ENCODE measurements around the gene ADH1A. TPM values are rescaled to one million over a fixed set of nuclear protein-coding genes. Genes with fewer than 3 reads are reported as not detected.
"Not testable (repeated sequence)": the region's sequence is repeated elsewhere in the genome, so short reads cannot be mapped to it uniquely, and the experiment has no call there.

The ADH1A gene
- total RNA-seq, 1 donor from 2014 or later, result not detected

DNA sequence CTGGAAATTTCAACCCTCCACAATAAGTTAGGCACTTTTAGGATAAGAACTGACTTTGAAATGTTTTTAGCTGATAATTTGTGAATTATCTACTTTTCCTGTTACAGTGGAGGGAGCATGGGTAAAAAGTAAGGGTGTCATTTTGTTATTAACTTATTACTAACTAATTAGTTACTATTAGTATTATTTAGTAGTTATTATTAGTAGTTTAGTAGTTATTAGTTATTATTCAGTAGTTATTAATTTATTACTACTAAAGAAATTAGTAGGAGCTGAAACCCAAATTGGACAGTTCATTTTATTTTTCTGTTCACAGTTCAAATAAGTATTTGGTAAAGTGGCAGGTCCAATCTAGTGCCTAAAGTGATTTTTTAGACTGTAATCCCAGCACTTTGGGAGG, 5.4 kb downstream of the ADH1A start:
- FAIRE-seq, result no peak

DNA sequence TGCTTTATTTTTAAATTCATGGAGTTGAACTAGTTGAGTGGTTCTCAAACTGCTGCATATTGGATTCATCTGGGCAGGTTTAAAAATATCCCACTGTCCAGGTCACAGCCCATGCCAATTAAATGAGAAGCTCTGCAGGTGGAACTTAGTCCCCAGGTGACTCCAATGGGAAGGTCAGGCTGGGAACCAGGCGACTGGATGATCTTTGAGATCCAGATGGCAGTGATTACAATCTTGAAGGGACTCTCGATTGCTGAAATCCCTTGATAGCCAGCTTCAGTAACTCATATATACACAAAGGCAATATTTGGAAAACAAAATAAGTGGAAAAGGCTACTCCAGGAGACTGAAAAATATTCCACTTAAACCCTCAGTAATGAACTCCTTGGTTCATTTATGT, 8.1 kb downstream of the ADH1A start:
- no peak for FAIRE-seq

More for the DNA sequence above, 5.4 kb downstream of the ADH1A start:
- DNase-seq (ENCODE audit: low spot score in 2 of 2), result no peak

DNA sequence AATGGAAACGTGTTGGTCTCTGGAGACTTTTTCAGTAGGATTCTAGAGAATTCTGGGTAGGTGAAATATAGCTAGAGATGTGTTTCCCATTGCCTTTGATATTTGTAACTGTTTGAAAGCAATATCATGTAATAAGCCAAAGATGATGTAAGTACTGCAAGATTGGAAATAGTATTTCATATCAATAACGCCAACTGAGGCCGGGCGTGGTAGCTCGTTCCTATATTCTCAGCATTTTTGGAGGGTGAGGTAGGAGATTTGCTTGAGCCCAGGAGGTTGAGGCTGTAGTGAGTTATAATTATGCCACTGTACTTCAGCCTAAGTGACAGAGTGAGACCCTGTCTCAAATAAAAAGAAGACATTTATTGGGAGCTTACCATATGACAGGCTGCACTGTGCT, 9.5 kb downstream of the ADH1A start:
- FAIRE-seq (no peak), DNase-seq (ENCODE audit: low spot score in 2 of 2) (no peak)

More for the DNA sequence above, 8.1 kb downstream of the ADH1A start:
- no peak for DNase-seq (ENCODE audit: low spot score in 2 of 2)

DNA sequence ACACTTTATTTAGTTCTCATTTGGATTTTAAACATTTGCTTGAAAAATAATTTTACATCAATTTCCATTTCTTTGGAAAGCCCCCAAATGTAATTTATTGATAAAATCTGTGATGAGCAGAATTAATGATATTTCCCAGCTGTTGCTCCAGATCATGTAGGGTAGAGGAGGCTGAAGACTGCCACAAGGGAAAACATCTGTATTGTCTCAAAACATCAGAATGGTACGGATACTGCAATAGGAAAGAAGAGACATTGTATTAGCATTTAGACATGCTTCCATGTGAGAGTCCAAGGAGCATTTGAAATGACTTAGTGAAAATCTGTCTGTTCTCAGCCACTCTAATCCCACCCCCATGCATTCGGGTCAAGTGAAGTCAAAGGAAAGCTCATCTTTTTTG, 14.4 kb downstream of the ADH1A start:
- DNase-seq (ENCODE audit: low spot score in 2 of 2) (no peak), FAIRE-seq (no peak)

DNA sequence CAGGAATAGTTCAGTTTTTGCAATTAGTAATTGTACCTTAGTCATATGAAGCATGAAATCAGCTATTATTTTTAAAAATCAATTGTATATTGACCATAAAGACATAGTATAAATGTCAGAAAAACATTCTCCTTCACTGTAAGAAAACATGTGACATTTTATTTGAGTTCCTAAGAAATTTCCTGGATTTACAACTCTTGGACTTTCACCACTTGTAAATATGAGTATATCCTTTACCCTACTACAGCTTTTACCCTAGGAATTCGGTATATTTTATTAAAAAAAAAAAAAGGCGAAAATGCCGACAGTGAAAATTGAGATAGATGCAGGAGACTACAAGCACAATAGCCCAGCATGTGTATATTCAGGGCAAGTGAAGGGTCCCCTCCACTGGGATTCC, 14.9 kb downstream of the ADH1A start:
- no peak for DNase-seq (ENCODE audit: low spot score in 2 of 2)
- no peak for FAIRE-seq

DNA sequence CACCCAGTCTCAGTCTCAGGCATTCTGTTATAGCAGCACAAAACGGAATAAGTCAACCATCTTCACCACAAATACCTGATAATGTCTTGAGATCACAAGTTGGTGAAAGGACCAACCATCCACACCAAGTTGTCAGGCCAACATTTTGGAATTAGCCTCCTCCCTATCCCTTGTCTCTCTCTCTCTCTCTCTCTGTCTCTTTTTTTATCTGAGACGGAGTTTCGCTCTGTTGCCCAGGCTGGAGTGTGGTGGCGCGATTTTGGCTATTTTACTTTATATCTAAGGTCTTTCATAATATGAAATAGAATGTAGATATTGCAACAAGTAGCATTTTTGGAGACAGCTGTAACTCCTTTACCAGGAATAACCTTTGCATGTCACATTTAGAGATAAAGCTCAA, 15.7 kb downstream of the ADH1A start:
- DNase-seq (ENCODE audit: low spot score in 2 of 2) (no peak), FAIRE-seq (no peak)

DNA sequence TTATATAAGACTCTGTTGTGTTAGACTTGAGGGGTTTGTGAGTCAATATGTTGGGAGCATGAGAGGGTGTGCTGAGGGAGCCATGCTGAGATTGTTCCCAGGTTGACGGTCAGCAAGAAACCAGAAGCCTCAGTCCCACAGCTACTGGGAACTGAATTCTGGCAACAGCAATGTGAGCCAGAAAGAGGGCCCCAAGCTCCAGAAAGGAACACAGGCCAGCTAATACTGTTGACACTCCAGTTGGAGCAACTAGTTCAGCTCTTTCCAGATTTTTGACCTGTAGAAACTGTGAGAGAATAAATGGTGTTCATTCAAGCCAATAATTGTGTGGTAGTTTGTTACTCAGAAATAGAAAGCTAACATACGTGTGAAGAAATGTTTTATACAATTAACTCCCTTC, 17.1 kb downstream of the ADH1A start:
- FAIRE-seq (no peak), DNase-seq (ENCODE audit: low spot score in 2 of 2) (no peak)

DNA sequence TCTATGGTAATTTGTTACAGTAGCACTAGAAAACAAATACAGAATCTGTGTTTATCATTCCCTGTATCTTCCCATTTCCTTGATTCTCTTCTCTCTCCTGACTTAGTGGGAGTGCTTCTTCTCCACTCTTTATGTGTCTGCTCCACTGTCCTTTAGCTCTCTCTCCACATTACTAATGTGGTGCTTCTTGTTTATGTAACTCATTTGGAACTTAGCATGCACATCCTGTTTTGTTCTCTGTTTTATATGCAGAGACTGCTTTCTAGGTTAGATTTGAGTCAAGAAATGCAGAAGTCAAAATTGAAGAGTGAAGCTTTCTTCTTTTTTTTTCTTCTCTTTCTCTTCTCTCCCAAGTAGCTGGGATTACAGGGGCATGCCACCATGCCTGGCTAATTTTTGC, 25.9 kb downstream of the ADH1A start:
- no peak for DNase-seq (ENCODE audit: low spot score in 2 of 2)
- FAIRE-seq, result no peak

DNA sequence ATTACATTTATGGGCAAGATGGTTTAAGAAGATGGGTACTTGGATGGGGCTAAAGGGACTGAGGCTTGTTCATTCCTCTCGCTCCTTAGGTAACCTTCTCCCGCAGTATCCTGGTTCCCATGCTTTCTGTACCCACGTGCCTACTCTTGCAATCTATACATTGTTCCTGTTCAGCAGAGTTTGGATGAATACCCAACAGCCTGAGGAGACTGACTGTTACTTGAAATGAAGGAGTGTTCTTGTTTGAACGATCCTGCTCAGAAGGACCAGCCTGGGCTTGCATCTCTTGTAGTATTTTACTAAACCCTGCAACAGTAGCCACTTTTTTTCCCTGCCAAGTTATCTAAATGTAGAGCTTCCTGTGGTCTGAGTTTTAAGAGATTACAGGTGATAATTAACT, 38.0 kb downstream of the ADH1A start:
- FAIRE-seq (no peak), DNase-seq (ENCODE audit: low spot score in 2 of 2) (no peak)

DNA sequence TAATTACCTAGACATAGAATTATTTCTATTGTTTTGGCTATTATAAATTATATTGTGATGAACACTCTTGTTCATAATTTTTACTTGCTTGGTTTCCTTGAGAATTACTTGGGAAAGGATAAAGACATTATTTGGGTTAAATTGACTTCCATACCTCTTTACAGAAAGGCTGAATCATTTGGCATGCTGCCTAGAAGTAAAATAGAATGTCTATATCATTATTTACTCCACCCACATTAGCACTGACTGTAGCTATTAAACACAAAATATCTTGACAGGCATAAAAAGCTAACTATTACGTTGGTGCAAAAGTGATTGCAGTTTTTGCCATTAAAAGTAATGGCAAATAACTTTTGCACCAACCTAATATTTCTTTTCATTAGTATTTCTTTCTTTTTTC, 42.1 kb downstream of the ADH1A start:
- DNase-seq (ENCODE audit: low spot score in 2 of 2) (no peak), FAIRE-seq (no peak)

DNA sequence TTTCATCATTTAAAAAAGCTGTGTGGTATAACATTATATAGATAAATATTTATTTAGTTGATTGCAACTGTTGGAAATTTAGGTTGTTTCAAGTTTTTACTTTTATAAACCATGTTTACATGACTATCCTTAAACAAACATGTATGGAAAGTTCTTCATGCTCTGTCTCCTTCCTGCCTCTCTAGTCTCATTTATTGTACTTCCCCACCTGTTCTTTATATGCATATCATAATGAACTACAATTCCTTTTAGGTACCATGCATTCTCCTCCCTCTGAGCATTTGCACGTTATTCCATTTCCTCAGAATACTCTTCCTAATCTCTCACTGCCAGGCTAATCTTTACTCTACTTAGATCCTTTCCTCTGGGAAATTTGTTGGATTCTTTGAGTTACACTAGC, 54.8 kb downstream of the ADH1A start:
- FAIRE-seq (no peak), DNase-seq (ENCODE audit: low spot score in 2 of 2) (no peak)

DNA sequence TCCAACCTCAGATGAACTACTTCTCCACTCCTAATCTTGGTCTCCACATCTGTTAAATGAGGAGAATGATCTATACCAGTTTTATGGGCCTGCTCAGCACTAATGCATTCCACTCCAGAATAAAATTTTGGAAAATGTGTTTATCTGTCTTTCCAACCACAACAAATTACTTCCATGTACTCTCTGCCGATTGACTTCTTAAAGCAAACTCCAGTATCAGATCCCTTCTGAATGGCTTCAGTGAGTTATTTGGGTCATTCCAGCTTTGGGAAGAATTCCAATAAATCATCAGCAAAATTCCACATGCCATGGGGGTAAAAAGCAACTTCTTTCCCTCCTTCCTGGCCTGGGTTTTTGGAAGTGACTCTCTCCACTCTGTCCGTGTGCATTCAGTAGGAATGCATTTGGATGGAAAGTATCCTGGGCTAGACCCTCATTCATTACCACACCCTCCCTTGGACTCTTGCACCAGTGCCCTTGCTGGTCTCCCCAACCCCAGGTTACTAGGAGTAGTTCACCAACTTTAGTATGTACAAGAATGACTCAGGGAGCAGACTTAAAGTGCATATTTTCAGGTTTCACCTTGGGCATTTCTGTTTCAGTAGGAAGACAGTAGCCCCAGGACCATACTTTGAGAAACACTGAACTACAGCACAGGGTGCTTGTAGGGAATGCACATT, 56.3 kb downstream of the ADH1A start:
- DNase-seq (ENCODE audit: low spot score in 2 of 2), result no peak
- no peak for FAIRE-seq

DNA sequence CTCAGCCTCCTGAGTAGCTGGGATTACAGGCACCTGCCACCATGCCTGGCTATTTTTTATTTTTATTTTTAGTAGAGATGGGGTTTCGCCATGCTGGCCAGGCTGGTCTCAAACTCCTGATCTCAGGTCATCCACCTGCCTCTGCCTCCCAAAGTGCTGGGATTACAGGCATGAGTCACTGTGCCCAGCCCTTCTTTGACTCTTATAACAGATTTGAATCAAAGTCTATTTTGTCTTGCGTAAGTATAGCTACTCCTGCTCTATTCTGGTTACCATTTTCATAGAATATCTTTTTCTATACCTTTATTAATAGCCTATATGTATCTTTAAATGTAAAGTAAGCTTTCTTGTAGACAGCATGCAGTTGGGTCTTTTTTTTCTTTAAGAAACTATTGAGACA, 57.4 kb downstream of the ADH1A start:
- not testable (repeated sequence) for DNase-seq (ENCODE audit: low spot score in 2 of 2); FAIRE-seq

DNA sequence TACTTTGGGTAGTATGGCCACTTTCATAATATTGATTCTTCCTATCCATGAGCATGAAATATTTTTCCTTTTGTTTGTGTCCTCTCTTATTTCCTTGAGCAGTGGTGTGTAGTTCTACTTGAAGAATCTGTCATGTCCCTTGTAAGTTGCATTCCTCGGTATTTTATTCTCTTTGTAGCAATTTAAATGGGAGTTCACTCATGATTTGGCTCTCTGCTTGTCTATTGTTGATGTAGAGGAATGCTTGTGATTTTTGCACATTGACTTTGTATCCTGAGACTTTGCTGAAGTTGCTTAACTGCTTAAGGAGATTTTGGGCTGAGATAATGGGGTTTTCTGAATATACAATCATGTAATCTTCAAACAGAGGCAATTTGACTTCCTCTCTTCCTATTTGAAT, 62.1 kb downstream of the ADH1A start:
- DNase-seq (ENCODE audit: low spot score in 2 of 2); FAIRE-seq: not testable (repeated sequence)

DNA sequence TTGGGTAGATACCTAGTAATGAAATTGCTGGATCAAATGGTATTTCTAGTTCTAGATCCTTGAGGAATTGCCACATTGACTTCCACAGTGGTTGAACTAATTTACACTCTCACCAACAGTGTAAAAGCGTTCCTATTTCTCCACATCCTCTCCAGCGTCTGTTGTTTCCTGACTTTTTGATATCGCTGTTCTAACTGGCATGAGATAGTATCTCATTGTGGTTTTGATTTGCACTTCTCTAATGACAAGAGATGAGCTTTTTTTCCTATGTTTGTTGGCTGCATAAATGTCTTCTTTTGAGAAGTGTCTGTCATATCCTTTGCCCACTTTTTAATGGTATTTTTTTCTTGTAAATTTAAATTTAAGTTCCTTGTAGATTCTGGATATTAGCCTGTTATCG, 63.1 kb downstream of the ADH1A start:
- not testable (repeated sequence) for FAIRE-seq; DNase-seq (ENCODE audit: low spot score in 2 of 2)

Other genes starting within 250 kb of the ADH1A start
- gene ADH5, start 202.2 kb downstream of the ADH1A start, total RNA-seq, result 113 TPM
- gene ADH4, start 146.7 kb downstream of the ADH1A start, total RNA-seq, result not detected
- not detected for gene ADH6, start 71.7 kb downstream of the ADH1A start, total RNA-seq
- not detected for gene ADH1B, start 30.4 kb upstream of the ADH1A start, total RNA-seq
- not detected for gene ADH1C, start 61.8 kb upstream of the ADH1A start, total RNA-seq
- not detected for gene ADH7, start 144.4 kb upstream of the ADH1A start, total RNA-seq
- gene C4orf17, start 220.0 kb upstream of the ADH1A start, total RNA-seq, result not detected

All from frontal cortex (tissue), 4 donors.